T-helper 2 cell treated with Interferon-gamma antibody and Interleukin-4, amounts not matched to agents 5 μg/mL and 100 μg/mL, for 36 hours (primary cell): ENCODE results near the gene SZRD1.

Experiments
- DNase-seq: peaks from one replicate; pipeline ENCODE4 v3.0.0; 2021; ENCODE audit warnings: low spot score
- H3K27ac Mint-ChIP-seq: one replicate; pipeline ENCODE4 v1.8.0; 2021; ENCODE audit warnings: mild to moderate bottlenecking, mixed read lengths
- H3K27me3 Mint-ChIP-seq: one replicate; pipeline ENCODE4 v1.8.0; 2021; ENCODE audit warnings: low read depth, mixed read lengths
- H3K36me3 Mint-ChIP-seq: one replicate; pipeline ENCODE4 v1.8.0; 2021; ENCODE audit warnings: low read depth, mixed read lengths
- H3K4me1 Mint-ChIP-seq: one replicate; pipeline ENCODE4 v1.8.0; 2021; ENCODE audit warnings: low read depth, mixed read lengths
- H3K4me3 Mint-ChIP-seq: one replicate; pipeline ENCODE4 v1.8.0; 2022; ENCODE audit warnings: mild to moderate bottlenecking, moderate library complexity, mixed read lengths
- H3K9me3 Mint-ChIP-seq: one replicate; pipeline ENCODE4 v1.8.0; 2021; ENCODE audit warnings: mixed read lengths

Gene SZRD1

GRCh38 chr1:16443975-16444770, 77.1 kb downstream of the SZRD1 start:
- Mint-ChIP-seq H3K27ac (peak overlapping the region; percentile 77), H3K9me3 (no peaks in the 10 kb centered on the region), H3K4me1 (peaks cover 27% of the 10 kb centered on the region), H3K36me3 (peaks cover 53% of the 10 kb centered on the region), H3K4me3 (peak overlapping the region; percentile 36), H3K27me3 (no peaks in the 10 kb centered on the region)
- no peak for DNase-seq

- H3K9me3 Mint-ChIP-seq = no peaks in the 10 kb centered on the region
Observed at GRCh38 chr1:16445052-16445451, 78.0 kb downstream of the SZRD1 start.

GRCh38 chr1:16446116-16446515, 79.1 kb downstream of the SZRD1 start:
- Mint-ChIP-seq H3K36me3 (peaks cover 67% of the 10 kb centered on the region), H3K9me3 (no peaks in the 10 kb centered on the region), H3K27ac (no peak overlapping the region), H3K27me3 (no peaks in the 10 kb centered on the region), H3K4me3 (no peak overlapping the region), H3K4me1 (peaks cover 25% of the 10 kb centered on the region)
- no peak for DNase-seq

More at GRCh38 chr1:16445052-16445451, 78.0 kb downstream of the SZRD1 start:
- H3K27me3 Mint-ChIP-seq = no peaks in the 10 kb centered on the region
- peaks cover 26% of the 10 kb centered on the region for H3K4me1 Mint-ChIP-seq
- peaks cover 61% of the 10 kb centered on the region for H3K36me3 Mint-ChIP-seq
- H3K27ac Mint-ChIP-seq = no peak overlapping the region
- DNase-seq = no peak
- no peak overlapping the region for H3K4me3 Mint-ChIP-seq

- no peaks in the 10 kb centered on the region for H3K27me3 Mint-ChIP-seq
- peaks cover 23% of the 10 kb centered on the region for H3K4me1 Mint-ChIP-seq
- H3K36me3 Mint-ChIP-seq = peaks cover 68% of the 10 kb centered on the region
- H3K9me3 Mint-ChIP-seq = no peaks in the 10 kb centered on the region
- H3K27ac Mint-ChIP-seq = no peak overlapping the region
- no peak for DNase-seq
- H3K4me3 Mint-ChIP-seq = no peak overlapping the region
Observed at GRCh38 chr1:16447641-16448040, 80.6 kb downstream of the SZRD1 start.
